NCI-H82 treated with DMSO at 0.1 percent for 48 hours (cell line): ENCODE measurements around the gene ITIH5.
"Not testable (repeated sequence)": the region's sequence is repeated elsewhere in the genome, so short reads cannot be mapped to it uniquely, and the experiment has no call there.

Source experiments
- DNase-seq: peaks from one replicate; lab custom pipeline; 2025; ENCODE audit not compliant: unreplicated experiment; lab: John Stamatoyannopoulos, UW

Gene ITIH5

DNA sequence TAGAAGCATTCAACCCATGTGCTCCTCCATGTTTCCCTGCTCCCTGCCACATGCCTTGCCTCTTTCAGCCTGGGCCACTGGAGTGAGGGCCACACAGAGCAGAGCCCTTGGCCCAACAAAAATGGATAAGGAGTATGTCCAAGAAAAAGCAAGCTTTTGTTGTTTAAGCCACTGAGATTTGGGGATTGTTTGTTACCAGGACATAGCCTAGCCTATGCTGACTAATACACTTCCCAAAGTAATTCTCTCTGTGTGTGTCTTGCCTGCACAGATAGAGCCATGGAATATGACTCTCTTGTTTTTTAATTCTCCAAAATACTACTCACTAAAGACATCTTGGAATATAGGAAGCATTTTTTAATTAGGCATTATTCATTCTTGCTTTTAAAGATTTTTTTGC lies 22.8 kb upstream of the ITIH5 start:
- no peak for DNase-seq

DNA sequence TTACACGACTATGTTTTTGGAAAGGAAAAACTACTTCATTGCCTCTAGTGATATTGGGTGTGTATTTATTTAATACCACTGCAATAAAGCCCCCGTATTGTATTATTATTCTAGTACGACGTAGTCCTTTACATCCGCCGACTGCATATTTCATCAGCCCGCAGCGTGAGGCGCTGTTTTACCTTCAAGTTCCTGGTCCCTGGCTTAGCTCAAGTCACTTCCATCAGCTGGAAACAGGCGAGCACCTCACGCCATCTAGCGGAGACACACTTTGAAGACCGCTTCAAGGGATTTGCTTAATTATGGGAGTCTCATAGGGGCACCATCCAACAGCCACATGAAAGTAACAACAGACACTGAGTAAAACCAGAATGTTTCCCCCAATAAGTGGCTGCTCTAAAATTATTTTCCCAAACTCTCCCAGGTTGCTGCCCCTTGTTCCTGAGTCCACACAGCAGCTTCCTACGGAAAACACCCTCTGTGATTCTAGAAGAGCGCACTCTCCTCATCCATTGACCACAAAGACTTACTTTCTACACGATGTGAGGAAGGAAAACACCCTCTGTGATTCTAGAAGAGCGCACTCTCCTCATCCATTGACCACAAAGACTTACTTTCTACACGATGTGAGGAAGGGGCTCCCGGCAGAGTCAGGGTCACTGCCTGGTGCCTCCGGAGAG lies 20.6 kb upstream of the ITIH5 start:
- peak; percentile 80 for DNase-seq

DNA sequence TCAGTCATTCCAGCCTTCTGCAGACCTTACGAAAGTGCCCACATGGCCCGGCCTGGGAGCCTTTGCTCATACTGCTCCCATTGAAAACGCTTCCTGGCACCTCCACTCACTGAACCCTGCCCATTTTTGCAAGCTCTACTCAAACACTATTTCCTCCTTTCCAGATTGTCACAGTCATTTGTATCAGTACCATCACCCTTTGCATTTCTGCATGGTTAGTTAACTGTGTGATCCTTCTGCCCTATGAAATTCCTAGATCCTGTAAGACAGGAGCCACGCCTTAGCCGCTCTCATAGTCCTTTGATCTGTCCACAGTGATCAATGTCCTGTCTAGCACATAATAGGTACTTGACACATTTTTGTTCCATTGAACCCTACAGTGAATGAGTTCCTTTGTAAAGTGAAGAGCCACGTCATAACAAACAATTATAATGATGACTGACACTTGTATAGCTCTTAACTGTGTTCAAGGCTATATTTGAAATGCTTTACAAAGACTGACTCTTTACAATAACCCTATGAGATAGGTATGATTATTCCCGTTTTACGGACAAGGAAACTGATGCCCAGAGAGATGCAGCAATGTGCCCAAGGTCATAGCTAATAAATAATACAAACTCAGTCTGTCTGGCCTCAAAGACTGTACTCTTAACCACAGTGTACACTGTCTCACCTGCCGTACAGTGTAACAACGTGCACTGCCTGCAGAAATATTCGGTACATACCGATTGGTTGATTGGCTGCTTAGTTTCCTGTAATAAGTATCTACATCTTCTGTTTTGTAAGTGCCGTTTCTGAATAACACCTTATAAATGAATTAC lies 19.8 kb upstream of the ITIH5 start:
- DNase-seq = no peak

DNA sequence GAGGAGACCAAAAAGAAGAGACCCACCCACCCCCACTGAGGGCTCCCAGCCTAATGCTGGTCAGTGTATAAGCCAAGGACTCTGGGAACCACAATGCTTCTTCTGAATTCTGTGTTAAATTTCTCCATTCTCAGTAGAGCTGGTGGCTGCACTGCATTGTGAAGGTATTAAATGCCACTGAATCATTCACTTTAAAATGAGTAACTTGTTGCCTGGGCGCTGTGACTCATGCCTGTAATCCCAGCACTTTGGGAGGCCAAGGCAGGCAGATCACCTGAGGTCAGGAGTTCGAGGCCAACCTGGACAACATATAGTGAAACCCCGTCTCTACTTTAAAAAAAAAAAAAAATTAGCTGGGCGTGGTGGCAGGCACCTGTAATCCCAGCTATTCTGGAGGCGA lies 13.3 kb upstream of the ITIH5 start:
- not testable (repeated sequence) for DNase-seq

DNA sequence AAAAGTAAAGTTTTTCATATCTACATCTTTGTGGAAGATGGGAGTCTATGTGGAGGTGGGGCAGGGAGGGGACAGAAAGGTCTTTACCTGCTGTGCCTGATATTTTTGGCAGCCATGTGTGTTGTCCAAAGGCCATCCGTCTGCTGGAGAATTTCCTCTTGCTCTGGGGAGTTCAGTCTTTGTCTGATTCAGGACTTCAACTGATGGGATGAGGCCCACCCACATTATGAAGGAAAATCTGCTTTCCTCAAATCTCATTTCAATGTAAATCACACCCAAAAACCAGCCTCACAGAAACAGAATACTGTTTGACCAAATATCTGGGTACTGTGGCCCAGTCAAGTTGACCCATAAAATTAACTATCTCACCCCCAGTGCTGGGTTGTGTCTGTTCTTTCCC lies 12.5 kb upstream of the ITIH5 start:
- no peak for DNase-seq

DNA sequence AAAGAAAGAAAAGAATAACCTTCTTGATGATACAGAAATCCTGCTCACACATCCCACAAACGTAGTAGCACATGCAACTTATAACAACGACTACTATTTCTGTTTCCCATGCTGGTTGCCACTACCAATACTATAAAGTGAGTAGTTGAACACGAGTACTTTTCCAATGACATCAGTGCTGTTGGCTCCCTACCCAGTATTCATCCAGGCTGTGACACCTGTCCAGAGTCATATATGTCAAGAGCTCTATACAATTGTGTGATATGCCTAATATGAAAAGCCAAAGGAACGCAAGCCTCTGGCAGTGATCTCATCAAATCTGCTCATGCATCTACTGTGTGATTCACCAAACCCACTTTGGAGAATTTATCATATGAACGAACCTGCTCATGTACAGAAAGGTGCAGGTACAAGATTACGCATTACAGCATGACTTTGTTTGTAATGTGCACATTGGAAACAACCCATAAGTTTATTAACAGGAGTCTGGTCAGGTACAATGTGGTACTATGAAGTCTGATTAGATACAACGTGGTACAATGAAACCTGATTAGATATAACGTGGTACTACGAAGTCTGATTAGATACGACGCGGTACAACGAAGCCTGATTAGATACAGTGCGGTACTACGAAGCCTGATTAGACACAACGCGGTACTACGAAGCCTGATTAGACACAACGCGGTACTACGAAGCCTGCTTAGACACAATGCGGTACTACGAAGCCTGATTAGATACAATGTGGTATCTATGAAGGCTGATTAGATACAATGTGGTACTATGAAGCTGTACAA lies 5.8 kb upstream of the ITIH5 start:
- DNase-seq = no peak

DNA sequence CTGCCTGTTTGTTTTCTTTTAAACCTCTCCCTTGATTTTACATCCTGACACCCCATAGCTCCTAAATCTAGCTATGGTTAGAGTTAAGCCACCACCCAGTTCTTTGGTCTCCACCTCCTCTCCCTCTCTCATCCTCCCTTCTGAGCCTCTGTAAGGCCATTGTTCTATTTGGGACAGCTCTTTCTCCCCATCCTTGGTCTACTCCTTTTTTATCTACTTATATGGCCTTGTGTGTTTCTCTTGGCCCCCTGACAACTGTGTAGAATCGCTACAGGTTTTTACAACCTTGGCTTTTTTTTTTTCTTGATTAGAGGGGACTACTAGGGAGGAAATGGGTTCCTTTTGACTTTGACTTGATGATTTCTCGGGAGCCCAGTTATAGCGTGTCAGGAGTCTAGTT lies 3.4 kb upstream of the ITIH5 start:
- no peak for DNase-seq

DNA sequence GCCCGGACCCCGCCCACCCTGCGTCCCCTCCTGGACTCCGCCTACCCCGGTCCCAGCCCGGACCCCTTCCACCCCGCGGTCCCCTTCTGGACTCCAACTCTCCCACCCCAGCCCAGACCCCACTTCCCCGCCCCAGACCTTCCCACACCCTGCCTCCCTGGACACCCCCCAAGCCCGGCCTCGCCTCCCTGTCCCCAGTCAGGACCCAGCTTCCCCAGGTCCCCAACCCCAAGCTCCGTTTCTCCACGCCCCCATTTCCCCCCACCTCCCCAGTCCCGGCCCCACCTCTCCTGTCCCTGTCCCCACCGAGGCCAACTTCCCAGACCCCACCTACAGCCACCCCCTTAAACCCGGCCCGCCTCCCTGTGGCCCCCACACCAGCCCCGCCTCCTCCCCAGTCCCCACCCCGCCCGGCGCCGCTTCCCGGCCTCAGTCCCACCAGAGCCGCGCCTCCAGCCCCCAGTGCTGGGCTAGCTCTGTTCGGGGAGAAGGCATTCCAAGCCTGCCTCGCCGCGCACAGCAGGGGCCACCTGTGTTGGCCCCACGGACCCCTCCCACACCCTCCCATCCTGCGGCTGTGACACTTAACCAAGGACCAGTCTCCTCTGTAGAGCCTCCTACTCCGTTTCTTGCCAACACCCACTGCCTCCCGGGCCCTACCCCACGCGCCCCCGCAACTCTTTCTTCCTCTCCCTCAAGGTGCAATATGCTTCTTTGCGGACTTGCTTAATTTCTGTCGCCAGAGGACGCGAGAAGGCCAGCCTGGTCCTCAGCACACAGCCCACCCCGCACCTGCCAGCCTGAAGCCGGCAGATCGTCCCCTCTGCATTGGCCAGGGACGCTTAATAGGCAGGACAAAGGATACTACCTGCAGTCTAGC lies 736 bp upstream of the ITIH5 start:
- no peak for DNase-seq

DNA sequence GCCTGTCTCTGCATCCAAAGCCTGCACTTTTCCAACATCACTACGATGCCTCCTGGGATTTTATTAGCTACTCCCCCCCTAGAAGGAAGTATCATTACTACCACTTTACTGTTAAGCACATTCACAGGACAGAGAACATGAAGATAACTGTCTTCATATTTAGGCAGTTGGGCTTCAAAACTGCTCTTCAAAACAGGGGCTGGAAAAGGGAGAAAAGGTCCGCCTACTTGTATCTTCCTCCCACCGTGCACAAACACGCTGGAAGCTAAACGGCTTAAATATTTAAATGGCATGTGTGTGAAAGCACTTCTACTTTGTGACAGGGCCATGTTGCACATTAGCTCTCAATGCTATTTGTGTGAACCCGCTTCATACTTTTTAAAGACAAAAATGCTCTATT lies 999 bp downstream of the ITIH5 start:
- DNase-seq = no peak

DNA sequence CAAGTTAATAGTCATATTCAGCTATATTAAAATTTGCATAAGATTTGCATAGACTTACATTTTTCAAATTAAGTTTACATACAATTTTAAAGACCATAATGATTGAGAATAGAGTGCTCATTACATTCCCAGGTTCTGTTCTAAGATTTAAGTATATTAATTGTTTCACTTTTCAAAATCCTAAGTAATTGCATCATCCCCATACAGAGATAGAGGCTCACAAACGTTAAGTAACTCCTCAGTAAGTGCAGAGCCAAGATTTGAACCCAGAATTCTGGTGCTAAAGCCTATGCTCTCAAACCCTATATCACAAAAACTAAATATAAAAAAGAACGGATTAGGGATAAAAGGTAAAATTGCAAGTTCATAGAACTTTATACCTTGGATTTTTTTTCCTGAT lies 2.1 kb downstream of the ITIH5 start:
- no peak for DNase-seq

DNA sequence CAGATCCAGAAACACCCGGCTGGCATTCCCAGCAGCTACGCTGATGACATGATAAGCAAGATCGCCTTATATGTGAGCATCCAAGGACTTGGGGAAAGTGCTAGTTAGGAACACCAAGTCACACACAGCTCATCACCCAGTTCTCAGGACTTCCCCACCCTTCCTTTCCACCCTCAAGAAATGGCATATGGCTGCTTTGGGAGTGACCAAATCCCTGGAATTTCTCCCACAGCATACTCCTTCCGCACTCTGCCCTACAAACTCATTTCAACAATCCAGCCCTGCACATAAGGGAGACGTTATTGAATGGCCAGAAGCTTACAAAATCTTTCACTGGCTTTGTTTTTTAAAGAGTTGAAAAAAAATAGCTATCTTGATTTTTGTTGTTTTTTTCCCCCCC lies 4.2 kb downstream of the ITIH5 start:
- DNase-seq = no peak

DNA sequence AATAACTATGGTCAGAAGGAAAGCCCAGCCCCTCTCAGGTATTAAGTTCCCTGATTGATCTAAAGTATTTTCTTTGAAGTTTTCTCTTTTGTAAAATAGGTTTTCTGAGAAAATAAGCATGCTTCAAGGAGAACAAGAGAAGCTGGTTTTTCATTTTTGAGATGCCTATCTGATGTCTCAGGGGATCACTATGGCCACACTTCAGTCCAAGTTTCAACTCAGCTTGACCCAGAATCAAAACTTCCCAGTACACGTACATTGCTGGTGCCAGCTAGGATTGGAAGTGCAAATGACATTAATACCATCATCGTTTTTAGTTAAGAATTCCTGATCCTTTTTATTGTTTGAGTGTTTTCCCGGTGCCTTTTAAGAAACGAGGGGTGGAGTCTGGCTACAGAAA lies 7.2 kb downstream of the ITIH5 start:
- DNase-seq = no peak

DNA sequence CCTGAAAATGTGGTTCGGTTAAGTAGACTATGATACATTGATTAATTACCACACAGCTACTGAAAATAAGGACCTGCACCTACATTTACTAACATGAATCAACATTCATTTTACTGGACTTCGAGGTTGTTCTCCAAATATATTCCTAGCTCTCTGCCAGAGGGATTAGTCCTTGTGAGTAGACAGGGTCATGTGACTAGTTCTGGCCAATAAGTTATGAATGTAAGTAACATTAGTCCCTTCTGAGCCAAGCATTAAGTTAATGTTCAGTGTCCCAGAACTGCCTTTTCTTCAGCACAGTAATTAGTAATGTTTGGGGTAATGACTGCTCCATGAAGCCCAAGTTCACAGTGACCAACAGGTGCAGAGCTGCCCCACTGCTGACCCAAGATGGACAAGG lies 9.2 kb downstream of the ITIH5 start:
- no peak for DNase-seq

DNA sequence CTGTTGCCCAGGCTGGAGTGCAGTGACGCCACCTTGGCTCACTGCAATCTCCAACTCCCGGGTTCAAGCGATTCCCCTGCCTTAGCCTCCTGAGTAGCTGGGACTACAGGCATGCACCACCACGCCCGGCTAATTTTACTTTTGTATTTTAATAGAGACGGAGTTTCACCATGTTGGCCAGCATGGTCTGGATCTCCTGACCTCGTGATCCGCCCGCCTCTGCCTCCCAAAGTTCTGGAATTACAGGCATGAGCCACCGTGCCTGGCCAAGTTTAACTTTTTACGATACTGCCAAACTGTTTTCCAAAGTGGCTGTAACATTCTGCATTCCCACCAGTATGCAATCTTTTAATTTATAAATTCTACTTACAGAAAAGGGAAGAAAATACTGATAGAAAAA lies 9.7 kb downstream of the ITIH5 start:
- DNase-seq = not testable (repeated sequence)

DNA sequence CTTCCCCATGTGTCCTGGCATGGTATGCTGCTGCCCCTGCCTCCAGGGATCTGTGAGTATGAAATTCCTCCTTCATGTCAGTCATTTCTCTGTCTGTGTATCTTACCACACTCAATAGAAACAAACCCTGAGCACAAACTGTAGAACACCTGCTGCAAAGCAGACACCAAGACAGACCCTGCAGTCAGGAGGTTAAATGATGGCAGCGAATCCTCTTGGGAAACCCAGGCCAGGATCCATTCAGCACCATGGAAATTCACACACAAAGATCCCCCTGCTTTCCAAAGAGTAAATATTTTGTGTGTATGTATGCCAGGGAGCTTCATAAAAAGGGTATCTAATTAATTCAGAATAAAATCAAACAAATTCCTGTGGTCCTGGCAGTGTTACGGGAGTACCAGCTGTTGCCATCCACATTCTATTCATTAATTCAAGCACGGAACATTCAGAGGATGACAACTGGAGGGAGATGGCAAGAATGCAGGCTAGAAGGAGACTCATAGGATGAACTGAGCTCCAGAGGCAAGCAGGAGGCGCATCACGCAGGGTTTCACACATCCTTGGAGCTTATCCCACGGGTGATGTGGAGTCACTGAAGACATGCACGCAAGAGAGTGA lies 14.8 kb downstream of the ITIH5 start:
- no peak for DNase-seq

DNA sequence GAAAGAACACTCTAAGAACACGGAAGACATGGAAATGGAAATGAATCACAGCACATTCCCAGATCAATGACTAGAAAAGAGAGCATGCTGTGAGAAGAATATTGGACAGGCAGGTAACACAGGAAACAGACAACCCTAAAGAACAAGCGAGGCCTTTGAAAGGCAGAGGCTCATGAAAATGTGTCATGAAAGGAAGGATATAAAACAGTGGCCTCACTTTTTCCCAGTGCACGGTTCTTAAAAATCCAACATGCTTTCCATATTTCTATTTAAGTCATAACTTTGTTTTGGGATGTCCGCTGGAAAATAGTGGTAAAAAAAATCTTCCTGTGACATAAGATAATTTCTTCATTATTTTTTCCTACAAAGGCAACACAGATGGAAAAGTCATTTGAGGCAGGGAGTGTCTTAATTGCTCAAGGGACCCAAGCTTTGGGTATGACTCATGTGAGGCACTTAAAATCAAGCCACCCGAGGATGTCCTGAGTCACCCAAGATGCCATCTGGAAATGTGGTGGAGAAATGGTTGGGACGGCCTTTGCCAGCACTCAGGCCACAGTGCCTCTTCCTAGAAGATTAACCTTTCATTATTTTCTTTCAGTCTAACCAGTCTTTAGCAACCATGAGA lies 17.0 kb downstream of the ITIH5 start:
- no peak for DNase-seq

DNA sequence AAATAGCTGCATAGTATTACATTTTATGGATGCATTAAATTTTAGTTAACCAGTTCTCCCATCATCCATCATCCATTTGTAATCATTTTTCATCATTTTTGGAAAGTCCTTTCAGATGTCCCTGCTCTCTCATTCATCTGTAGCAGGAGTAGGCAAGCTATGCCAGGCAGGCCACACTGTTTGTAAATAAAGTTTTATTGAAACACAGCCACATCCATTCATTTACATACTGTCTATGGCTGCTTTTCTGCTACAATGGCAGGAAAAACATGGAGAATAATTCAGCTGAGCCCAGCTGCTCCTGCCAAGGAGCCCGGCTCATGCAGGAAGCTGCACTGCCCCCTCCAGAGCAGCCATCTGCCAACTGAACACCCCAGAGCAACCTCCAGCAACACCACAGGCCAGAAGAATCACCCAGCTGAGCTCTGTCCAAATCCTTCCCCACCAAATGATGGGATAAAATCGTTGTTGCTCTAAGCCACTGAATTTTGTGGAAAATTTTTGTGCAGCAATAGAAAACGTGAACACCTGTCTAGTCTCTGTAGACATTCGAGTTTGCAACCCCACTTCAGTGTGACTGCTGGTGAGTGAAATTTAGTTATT lies 19.6 kb downstream of the ITIH5 start:
- no peak for DNase-seq

DNA sequence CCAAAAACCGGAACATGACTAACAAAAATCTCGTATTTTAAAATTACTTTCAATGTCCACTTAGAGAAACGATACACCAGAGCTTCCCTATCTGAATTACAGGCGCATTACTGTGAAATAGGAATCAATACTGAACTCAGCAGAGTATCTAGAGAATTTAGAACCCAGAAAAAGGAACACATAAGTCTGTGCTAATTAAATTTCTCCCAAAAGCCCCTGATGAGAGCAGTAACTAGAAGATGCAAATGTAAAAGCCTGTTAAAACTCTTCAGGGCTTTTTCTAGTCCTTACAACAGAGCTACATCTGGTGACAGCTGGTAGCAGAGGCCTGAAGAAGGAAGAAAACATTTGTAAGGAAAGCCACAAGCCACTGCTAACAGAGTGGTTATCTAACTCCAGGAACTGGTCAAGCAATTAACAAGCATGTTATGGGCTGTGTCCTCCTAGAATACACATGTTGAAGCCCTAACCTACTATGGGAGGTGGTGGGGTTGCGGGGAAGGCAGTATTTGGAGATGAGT lies 24.2 kb downstream of the ITIH5 start:
- DNase-seq = no peak

DNA sequence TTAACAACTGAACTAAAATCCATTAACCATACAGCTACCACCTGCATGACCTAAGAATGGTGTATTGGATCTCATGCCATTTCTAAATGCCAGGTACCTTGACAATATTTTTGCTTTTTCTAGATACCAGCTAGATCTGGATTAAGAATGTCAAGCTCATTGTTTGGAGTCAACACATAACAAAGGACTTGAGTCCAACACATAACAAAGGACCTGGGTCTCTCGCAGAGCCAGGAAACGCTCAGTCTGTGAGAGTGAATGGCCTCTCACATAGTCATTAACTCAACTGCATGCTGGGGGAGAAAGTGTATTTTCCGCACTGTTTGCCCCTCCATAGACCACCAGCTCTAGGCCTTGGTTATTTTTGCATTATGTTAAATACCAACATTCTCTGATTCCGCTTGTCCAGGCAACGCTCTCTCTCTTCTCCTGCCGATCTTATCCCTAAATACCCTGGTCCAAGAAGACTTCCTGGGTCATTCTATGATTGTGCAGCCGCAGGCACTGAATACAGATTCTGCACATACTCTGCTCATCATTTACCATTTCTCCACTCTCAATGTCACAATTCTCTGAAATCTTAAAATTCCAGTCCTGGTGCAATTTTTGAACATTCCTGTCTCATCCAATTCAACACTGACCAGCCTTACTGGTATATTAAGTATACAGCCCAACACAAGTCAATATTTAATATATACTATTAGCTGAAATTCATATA lies 31.2 kb downstream of the ITIH5 start:
- DNase-seq = no peak
